ENCODE measurements around the gene PURB. TPM values are rescaled to one million over a fixed set of nuclear protein-coding genes. Genes with fewer than 3 reads are reported as not detected.
"Not testable (repeated sequence)": the region's sequence is repeated elsewhere in the genome, so short reads cannot be mapped to it uniquely, and the experiment has no call there.

Gene PURB
- total and polyA plus RNA-seq, 9 of the 15 experiments (the other 6 are each of a cell fraction or from before 2014, with no cell fraction given): 1.6 to 14.1 (median 8.8) TPM

DNA sequence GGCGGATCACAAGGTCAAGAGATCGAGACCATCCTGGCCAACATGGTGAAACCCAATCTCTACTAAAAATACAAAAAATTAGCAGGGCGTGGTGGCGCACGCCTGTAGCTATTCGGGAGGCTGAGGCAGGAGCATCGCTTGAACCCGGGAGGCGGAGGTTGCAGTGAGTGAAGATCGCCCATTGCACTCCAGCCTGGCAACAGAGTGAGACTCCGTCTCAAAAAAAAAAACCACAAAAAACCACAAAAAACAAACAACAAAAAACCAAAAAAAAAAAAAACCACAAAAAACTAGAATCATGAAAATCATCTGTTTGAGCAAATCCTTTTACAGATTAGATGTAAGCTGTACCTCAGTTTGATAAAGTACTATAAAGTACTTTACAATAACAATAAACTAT, 38.9 kb downstream of the PURB start:
- H3K4me1 ChIP-seq (replicated peaks in 1 of 2; ENCODE audit: control insufficient read depth in 2 of 2, insufficient read depth in 2 of 2, low read length in 2 of 2): peaks cover 15% of the 10 kb centered on the region in 2 experiments; a peak in 4 of 5 replicates
- FAIRE-seq; DNase-seq (ENCODE audit: extremely low read depth in 1 of 4, low spot score in 3 of 4); ATAC-seq; BruUV-seq (replicated peaks); in situ Hi-C loops (cut with MboI); H3K9me3 ChIP-seq (replicated peaks; ENCODE audit: control insufficient read depth, insufficient read depth, low read depth, low read length); H3K9me1 ChIP-seq (ENCODE audit: control insufficient read depth, insufficient read depth, low read length); H2AFZ ChIP-seq (ENCODE audit: low read depth, low read length); H3K27me3 ChIP-seq (ENCODE audit: control insufficient read depth in 2 of 2, insufficient read depth in 2 of 2, low read length in 2 of 2): not testable (repeated sequence)
- intact Hi-C loops (cut with micrococcal nuclease): loop anchor here (5.0 to 10.0 kb wide), 2 partner anchors 102 to 141 kb away; partner anchors contain the start of gene ZMIZ2
- CTCF ChIA-PET (ENCODE audit: low intra/inter-chr PET ratio): interaction anchor here (0.6 kb wide), 1 partner anchor 42 kb away, joined by 4 read pairs; no protein-coding TSS in a partner anchor
- H3K27ac ChIP-seq (ENCODE audit: extremely low read depth, low read depth, low read length): peak overlapping the region; percentile 98
- peak overlapping the region; percentile 82 to 93 for H3K9ac ChIP-seq (ENCODE audit: insufficient read depth in 1 of 2, low read depth in 2 of 2, low read length in 2 of 2)
- H3K36me3 ChIP-seq (ENCODE audit: control insufficient read depth, insufficient read depth, low read length): peaks cover 32% of the 10 kb centered on the region
- peak overlapping the region; percentile 91 for H3K4me2 ChIP-seq (ENCODE audit: insufficient read depth, low read length)
- WGBS (ENCODE audit: insufficient coverage, low coverage, missing lambda C conversion rate): 1% methylated on average over 11 of the region's 11 CpGs
- POLR2A ChIA-PET: interaction anchor here (0.5 to 4.3 kb wide), 10 partner anchors 8 to 262 kb away, joined by 3 to 43 read pairs (median 8); partner anchors contain the start of gene PURB
- H3K4me3 ChIP-seq: peak overlapping the region; percentile 72
- peaks cover 15% of the 10 kb centered on the region; the same call in 1 of the 2 replicates for H4K20me1 ChIP-seq (replicated peaks; ENCODE audit: control insufficient read depth, insufficient read depth, low read length)
- H3K79me2 ChIP-seq (ENCODE audit: control insufficient read depth, insufficient read depth, low read length): peaks cover 77% of the 10 kb centered on the region
- TF ChIP-seq ZC3H8 (IDR thresholded peaks at IDR 0.05) (0 out of 2 replicates have a peak, but pooled peaks have one; percentile 49), HDAC1 (IDR thresholded peaks at IDR 0.05) (peak in 1 of 2 experiments; percentile 21; a peak in 2 of 4 replicates), BCOR (IDR thresholded peaks at IDR 0.05) (peak; percentile 58), ARID2 (IDR thresholded peaks at IDR 0.05) (peak; percentile 11; the same call in 1 of the 2 replicates), SMARCA5 (IDR thresholded peaks at IDR 0.05) (0 out of 2 replicates have a peak, but pooled peaks have one; percentile 15), CBFA2T3 (IDR thresholded peaks at IDR 0.05) (peak; percentile 9; the same call in 1 of the 2 replicates), SNIP1 (IDR thresholded peaks at IDR 0.05; ENCODE audit: low read depth) (0 out of 2 replicates have a peak, but pooled peaks have one; percentile 33), HDAC2 (IDR thresholded peaks at IDR 0.05) (peak; percentile 44; the same call in 1 of the 2 replicates), CHD1 (IDR thresholded peaks at IDR 0.05; ENCODE audit: low read length) (peak; percentile 7), ADNP (tag; IDR thresholded peaks at IDR 0.05) (0 out of 2 replicates have a peak, but pooled peaks have one; percentile 40), ESRRA (IDR thresholded peaks at IDR 0.05; ENCODE audit: borderline replicate concordance, low read depth) (0 out of 2 replicates have a peak, but pooled peaks have one; percentile 27), LARP7 (IDR thresholded peaks at IDR 0.05) (0 out of 2 replicates have a peak, but pooled peaks have one; percentile 19)
- TF ChIP-seq, protein P1, sequence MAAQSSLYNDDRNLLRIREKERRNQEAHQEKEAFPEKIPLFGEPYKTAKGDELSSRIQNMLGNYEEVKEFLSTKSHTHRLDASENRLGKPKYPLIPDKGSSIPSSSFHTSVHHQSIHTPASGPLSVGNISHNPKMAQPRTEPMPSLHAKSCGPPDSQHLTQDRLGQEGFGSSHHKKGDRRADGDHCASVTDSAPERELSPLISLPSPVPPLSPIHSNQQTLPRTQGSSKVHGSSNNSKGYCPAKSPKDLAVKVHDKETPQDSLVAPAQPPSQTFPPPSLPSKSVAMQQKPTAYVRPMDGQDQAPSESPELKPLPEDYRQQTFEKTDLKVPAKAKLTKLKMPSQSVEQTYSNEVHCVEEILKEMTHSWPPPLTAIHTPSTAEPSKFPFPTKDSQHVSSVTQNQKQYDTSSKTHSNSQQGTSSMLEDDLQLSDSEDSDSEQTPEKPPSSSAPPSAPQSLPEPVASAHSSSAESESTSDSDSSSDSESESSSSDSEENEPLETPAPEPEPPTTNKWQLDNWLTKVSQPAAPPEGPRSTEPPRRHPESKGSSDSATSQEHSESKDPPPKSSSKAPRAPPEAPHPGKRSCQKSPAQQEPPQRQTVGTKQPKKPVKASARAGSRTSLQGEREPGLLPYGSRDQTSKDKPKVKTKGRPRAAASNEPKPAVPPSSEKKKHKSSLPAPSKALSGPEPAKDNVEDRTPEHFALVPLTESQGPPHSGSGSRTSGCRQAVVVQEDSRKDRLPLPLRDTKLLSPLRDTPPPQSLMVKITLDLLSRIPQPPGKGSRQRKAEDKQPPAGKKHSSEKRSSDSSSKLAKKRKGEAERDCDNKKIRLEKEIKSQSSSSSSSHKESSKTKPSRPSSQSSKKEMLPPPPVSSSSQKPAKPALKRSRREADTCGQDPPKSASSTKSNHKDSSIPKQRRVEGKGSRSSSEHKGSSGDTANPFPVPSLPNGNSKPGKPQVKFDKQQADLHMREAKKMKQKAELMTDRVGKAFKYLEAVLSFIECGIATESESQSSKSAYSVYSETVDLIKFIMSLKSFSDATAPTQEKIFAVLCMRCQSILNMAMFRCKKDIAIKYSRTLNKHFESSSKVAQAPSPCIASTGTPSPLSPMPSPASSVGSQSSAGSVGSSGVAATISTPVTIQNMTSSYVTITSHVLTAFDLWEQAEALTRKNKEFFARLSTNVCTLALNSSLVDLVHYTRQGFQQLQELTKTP (IDR thresholded peaks at IDR 0.05; ENCODE audit: low read depth in 1 of 2, partially characterized antibody in 2 of 2): peak in 1 of 2 experiments; percentile 14
- TF ChIP-seq, protein P2, sequence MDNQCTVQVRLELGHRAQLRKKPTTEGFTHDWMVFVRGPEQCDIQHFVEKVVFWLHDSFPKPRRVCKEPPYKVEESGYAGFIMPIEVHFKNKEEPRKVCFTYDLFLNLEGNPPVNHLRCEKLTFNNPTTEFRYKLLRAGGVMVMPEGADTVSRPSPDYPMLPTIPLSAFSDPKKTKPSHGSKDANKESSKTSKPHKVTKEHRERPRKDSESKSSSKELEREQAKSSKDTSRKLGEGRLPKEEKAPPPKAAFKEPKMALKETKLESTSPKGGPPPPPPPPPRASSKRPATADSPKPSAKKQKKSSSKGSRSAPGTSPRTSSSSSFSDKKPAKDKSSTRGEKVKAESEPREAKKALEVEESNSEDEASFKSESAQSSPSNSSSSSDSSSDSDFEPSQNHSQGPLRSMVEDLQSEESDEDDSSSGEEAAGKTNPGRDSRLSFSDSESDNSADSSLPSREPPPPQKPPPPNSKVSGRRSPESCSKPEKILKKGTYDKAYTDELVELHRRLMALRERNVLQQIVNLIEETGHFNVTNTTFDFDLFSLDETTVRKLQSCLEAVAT (IDR thresholded peaks at IDR 0.05): peak; percentile 45 to 87; a peak in 2 of 4 replicates
- TF ChIP-seq, protein P3, sequence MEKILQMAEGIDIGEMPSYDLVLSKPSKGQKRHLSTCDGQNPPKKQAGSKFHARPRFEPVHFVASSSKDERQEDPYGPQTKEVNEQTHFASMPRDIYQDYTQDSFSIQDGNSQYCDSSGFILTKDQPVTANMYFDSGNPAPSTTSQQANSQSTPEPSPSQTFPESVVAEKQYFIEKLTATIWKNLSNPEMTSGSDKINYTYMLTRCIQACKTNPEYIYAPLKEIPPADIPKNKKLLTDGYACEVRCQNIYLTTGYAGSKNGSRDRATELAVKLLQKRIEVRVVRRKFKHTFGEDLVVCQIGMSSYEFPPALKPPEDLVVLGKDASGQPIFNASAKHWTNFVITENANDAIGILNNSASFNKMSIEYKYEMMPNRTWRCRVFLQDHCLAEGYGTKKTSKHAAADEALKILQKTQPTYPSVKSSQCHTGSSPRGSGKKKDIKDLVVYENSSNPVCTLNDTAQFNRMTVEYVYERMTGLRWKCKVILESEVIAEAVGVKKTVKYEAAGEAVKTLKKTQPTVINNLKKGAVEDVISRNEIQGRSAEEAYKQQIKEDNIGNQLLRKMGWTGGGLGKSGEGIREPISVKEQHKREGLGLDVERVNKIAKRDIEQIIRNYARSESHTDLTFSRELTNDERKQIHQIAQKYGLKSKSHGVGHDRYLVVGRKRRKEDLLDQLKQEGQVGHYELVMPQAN (IDR thresholded peaks at IDR 0.05; ENCODE audit: borderline replicate concordance): peak; percentile 64

All from K562 (cell line).